ENCODE results near the gene PTPRN2.

Gene PTPRN2

DNA sequence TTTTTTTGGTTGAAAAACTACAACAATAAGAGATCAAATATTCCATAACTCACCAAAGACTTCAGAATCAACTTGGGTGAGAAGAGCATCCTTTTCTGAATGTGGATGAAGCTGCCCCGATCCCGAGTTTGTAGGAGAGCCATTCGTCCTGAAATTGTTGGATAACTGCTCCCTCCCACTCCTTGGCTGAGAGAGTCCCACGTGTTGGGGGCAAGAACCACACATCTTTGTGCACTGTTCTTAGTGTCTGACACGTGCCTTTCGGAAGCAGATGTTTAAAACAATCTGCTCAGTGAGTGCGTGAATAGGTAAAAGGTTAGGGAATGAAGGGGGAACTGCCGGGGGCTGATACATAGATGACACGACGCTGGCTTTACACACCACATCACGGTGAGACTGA is 575.7 kb downstream of the PTPRN2 start:
- no peak for DNase-seq (ENCODE audit: low spot score)

DNA sequence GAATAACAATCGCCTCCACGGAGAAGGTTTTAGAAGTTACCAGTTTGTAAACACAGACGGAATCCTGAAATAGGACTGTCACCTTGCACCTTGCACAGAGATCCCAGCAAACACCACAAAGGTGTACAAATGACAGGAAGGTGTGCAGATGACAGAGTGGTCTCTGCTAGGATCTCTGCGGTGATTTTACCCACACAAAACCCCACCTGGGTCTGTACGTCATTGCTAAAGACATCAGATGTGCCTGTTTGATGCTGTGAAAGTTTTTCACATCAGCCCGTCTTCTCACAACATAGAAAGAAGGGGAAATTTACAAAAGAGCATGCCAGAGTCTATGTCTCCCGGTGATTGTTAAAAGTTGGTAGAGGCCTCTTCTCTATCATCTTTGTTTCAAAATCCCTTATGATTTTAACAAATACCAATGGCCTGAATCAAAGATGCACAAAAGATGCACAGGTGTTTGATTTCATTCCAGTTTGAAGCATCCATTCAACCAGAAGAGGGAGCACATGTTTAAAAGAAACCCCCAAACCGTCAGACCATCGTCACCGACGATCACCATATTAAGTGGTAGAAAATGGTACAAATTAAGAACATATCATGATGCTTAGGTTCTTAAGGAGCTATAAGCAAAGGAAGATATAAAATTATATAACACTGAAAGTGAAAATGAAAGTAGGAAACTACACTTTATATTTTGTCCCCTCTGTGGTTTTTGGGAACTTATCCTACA is 576.5 kb downstream of the PTPRN2 start:
- no peak for DNase-seq (ENCODE audit: low spot score)

DNA sequence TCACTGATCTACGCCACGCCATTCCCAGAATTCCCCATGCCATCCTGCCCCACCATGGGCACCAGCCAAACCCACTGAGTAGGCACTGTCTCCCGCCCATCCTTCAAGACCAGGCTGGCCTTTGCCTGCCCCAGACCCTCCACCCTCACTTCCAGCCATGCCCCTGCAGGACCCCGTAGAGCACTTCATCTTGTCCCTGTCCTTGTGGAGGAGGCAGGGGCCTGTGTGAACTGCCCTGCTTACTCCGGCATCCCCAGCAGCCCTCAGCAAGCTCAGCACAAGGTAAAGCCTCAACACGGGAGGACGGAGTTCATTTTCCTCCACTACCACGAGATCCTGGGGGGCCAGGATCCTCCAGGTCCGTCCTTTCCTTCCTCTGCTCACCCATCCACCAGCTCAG is 577.7 kb downstream of the PTPRN2 start:
- no peak for DNase-seq (ENCODE audit: low spot score)

DNA sequence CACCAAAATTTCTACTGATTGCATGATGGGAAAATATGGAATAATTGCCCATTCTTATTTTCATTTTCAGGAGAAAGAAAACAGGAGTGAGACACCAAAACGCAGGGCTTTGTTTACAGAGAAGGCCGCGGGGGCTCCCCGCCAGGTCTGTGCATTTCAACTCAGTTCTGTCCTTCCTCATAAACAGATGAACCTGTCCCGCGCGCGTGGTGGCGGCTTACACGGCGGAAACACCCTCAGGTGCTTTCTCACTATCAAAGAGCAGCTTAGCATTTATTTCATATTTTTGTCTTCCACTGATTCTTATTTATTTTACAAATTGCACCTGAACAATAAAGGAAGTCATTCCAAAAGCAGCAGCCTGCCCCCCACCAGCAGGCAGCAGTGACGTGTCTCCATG is 579.4 kb downstream of the PTPRN2 start:
- no peak for DNase-seq (ENCODE audit: low spot score)

DNA sequence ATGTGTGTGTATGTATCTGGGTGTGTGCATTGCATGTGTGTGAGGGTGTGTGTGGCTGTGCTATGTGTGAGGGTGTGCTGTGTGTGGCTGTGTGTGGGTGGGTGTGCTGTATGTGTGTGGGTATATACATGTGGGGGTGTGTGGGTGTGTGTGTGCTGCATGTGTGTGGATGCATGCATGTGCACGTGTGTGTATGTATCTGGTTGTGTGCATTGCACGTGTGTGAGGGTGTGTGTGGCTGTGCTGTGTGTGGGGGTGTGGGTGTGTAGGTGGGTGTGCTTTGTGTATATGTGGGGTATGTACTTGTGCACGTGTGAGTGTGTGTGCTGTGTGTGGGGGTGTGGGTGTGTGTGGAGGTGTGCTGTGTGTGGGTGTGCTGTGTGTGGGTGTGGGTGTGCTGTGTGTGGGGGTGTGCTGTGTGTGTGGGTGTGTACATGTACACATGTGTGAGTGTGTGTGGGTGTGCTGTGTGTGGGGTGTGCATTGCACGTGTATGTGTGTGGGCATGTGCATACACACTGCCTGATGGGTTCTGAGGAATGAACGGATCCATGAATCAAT is 579.8 kb downstream of the PTPRN2 start:
- no peak for DNase-seq (ENCODE audit: low spot score)

DNA sequence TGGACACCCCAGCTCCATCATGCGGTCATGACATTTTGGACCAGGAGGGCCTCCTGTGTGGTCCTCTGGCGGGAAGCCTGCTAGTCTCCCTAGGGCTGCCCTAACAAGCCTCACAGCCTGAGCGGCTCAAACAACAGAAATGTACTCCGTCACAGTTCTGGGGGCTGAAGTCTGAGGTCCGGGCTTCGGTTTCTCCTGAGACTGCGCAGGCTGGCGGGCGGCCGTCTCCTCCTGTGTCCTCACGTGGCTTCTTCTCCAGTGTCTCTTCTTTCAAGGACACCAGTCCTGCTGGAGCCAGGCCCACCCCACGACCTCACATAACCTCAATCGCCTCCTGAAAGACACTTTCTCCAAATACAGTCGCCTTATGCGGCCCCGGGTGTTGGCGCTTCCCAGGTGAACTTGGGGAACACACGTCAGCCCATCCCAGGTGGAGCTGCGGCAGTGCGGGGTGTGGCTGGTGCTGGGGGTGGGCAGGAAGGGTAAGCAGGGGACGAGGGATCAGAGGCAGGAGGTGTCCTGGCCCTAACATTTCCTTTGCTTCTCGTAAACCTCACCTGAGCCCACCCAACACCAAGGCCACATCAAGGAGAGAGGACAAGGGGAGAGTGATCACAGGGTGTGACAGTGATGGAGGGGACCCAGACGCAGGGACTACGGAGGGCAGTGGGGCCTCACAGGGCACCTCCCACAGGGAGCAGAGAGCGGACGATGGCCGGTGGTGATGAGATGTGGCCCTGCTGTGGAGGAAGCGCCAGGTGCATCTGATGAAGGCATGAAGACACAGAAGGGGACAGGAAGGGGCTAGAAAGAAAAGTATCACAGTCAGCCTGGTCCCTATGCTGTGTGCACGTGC is 580.6 kb downstream of the PTPRN2 start:
- DNase-seq (ENCODE audit: low spot score) = no peak

DNA sequence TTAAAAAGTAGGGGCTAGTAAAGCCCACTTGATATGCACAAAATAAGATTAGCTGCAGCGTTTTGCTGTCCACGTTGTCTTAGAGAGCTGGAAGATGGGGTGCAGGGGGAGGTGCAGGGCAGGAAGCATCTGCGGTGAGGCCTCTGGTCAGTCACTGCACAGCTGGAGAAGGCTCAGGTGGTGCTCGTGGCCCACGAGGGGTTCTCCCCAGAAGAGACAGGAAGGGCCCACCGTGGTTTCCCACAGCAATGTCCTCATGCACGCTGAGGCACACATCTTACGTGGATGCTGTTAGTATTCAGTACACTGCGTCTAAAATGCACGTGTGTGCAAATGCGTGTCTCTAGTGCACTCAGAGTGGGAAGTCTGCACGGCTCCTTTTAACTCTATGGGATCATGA is 582.1 kb downstream of the PTPRN2 start:
- no peak for DNase-seq (ENCODE audit: low spot score)

DNA sequence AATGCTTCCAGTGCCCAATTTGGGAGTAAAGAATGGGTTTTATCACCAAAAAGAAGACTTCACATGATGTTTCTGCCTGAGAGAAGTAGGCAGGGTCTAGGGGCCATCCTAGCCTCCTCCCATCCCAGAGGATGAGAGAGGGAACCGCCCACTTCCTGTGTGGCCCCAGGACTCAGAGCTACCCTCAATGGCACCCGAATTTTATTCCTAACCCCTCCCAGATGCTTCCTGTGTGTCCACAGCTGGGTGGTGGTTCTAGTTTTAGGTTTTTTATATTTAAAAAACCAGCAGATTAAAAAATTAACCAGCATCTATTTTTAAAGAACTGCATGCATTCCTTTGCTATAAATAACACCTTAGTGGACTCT is 583.5 kb downstream of the PTPRN2 start:
- DNase-seq (ENCODE audit: low spot score) = no peak

DNA sequence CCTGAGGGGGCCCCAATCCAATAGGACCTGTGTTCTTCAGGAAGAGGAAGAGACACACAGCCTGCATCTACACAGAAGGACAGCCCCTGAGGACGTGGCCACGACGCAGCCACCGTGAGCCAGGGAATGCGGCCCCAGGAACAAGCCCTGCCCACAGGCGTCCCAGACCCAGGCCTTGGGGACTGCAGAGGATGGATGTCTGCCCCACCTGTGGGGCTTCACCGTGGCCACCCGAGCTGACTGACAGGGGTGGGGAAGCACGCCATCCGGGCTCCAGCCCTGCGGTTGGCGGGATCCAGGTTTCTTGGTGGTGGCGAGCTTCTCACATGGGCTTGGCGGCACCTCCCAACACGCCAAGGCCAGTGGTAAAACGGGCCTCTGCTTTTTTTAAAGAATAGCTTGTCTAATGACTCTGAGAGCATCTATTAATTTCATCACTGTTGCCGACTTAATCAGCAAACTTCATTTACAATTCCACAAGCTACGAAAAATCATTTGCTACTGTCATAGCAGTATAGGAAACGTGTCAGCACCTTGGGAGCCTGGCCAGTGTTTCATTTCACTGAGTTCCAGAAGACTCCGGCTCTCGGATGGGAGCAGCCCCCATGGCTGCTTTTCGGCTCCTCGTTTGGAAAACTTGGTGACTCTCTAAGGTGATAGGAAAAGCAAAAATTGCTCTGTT is 584.0 kb downstream of the PTPRN2 start:
- DNase-seq (ENCODE audit: low spot score) = no peak

DNA sequence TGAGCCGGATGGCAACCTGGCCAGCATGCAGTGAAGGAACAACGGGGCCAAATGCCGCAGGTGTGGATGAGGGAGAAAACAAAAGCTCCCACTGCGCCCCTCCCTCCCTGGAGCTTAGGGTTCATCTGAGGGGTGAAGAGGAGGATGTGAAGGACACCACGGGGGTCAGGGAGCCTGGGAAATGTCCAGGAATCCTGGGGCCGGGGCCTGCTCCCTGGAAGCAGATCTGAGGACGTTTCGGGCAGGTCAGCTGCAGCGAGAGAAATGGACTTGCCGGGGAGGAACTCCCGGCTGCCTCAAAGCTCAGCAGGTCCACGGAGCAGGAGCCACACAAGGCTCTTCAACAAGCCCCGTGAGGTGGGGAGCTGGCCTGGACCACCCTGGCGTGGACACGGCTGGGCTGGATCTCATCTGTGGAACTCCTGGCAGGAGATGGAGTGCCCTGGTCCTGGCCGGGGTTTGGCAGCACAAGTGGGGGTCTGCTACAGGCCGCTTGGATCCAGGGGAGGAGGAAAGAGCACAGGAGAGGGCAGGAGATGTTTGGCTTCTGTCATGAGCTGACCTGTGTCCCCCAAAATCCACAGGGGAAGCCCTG is 585.0 kb downstream of the PTPRN2 start:
- DNase-seq (ENCODE audit: low spot score) = no peak

DNA sequence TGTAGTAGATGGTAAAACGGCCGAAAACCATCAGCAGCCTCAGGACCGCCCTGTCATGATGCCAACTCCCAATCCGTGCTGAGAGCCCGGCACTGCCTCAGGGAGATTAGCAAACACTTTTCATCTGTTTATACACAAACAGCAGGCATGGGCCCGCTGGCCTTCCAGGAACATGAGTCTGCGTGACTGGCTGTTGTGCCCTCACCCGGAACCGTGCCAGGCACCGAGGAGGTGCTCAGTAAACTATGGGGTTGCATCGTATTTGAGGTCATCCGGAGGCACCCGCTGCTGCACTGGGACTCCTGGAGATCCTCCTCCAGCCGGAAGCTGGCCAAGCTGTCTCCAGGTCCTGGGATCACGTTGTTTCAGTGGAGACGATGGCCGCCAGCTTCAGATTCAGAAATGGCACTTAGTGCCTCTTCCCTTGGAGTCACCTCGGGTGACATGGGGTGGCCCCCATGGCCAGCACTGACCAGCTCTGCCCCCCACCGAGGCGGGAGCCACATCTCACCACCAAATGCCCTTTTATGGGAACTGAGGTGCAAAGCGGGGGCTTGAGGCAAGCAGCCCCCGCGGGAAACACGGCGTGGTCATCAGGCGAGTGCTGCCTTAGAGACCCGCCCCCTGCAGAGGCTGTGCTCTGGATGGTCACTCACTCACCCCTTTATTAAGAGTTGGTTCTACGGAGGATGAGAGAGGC is 585.9 kb downstream of the PTPRN2 start:
- no peak for DNase-seq (ENCODE audit: low spot score)

DNA sequence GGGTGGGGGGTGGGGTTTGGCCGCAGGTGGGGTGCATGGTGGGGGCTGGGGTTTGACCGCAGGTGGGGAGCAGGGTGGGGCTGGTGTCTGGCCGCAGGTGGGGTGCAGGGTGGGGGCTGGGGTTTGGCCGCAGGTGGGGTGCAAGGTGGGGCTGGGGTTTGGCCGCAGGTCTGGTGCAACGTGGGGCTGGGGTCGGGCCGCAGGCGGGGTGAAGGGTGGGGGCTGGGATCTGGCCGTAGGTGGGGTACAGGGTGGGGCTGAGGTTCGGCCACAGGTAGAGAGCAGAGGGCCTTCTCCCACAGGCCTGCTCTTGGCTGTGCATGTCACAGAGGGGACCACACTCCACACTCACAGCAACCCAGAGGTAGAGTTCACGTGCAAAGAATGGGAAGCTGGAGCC is 586.6 kb downstream of the PTPRN2 start:
- DNase-seq (ENCODE audit: low spot score) = no peak

DNA sequence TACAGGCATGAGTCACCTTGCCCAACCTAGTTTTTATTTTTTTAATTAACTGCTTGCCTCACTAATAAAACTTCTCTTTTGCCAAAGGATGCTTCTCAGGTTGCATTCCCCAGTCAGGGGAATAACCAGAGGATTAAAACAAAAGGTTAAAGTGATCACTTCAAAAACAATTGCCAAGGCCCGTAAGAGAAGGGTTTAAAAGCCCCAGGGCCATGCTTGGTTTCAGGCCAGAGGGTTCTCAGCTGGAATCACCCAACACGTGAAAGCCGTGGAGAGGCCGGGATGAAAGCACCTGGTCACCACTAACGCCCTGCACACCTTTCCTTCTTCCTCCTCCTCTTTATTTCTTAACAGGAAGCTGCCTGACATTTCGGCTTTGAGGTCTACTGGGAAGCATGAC is 587.5 kb downstream of the PTPRN2 start:
- DNase-seq (ENCODE audit: low spot score) = no peak

DNA sequence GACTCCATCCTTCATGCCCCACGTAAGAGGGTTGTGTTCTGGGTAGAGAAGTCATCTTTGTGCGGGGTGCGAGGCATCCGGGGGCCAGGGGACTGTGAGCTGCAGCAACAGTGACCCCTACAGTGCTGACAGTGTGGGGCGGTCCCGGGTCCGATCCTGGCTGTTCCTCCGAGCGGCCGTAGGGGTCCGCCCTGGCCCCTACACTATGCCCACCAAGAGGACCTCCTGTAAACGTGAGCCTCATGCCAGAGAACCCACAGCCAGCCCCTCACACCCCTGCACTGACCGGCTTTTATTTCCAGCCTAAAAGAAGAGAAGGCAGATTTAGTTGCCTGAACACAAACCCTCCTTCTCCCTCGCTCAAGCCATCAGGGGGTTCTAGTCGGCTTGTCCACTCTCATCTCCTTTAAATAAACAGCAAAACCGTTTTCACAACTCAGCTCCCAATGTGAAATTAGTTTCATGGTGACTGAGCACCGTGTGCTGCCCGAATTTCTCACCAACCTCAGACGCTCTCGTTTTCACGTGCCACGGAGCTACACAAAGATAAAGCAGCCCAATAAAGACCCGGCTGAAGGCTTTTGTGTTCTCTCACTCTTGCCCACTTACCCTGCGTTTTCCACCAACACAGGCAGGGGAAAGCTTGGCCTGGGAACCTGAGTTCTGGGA is 588.6 kb downstream of the PTPRN2 start:
- DNase-seq (ENCODE audit: low spot score) = no peak

DNA sequence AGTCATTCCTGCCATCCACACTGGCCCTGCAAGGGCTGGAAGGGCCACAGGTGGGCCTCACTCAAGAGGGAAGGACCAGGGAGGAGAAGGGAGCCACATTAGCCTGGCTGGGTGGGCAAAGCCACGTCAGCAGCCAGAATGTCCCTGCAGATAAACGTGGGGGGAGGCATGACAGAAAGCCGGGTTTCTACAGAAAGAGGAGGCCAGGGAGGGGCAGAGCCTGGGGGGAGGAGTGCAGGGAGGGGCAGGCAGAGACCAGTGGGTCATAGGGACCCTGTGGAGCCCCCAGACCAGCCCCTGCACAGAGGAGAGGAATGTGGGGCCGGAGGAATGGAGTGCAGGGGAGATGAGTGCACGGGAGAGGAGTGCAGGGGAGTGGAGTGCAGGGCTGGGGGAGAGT is 590.2 kb downstream of the PTPRN2 start:
- no peak for DNase-seq (ENCODE audit: low spot score)

DNA sequence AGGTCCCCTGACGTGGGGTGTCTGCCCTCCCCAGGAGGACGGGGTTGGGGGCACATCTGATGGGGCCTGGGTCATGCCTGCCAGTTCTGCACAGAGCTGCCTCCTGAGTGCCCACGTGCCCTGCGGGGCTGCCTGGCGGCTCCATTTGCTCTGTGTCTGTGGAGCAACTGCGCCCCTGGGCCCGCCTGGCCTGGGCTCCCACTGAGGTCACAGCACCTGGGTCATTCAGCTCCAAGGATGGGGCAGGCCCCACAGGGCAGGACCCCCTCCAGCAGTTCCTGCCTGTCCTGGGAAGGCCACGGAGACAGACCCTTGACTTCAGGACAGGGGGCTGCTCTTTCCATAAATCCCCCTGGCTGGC is 590.6 kb downstream of the PTPRN2 start:
- DNase-seq (ENCODE audit: low spot score) = no peak

DNA sequence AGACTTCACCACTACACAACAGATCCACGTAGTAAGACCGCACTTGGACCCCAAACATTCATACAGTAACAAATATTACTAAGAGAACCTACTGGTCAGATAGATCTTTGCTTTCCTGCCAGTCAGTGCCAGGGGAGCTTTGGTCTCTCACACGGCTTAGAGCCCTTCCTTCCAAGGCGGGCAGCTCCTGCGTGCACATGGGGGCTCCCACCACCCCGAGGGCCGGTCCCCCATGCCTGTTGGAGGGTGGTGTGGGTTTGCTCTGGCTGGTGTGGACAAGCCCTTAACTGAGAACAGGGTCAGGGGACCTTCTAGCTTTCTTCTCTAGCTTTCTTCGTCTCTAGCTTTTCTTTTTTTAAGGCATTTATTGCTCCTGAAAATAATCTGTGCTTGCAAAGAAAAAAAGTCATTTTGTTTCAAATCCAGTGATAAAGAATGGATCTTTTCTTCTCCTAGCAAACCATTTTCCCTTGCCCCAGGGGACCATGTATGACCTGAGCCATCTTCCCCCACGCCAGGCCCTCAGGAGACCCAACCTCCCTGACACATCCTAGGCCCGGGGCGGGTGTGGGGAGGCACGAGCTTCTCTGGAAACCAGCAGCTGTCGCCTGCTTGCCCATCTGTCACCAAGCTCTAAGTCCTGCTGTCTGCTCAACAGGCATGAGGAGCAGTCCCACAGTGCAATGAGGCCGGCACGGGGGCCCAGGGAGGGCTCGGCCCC is 591.1 kb downstream of the PTPRN2 start:
- no peak for DNase-seq (ENCODE audit: low spot score)

DNA sequence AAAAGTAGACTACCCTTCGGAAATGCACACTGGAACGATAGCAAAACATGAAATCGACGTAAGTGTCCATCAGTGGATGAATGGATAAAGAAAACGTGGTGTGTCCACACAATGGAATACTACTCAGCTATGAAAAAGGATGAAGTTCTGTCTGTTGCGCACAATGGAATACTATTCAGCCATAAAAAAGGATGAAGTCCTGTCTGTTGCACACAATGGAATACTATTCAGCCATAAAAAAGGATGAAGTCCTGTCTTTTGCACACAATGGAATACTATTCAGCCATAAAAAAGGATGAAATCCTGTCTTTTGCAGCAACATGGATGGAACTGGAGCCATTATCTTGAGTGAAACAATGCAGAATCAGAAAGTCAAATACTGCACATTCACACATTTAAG is 591.8 kb downstream of the PTPRN2 start:
- no peak for DNase-seq (ENCODE audit: low spot score)

DNA sequence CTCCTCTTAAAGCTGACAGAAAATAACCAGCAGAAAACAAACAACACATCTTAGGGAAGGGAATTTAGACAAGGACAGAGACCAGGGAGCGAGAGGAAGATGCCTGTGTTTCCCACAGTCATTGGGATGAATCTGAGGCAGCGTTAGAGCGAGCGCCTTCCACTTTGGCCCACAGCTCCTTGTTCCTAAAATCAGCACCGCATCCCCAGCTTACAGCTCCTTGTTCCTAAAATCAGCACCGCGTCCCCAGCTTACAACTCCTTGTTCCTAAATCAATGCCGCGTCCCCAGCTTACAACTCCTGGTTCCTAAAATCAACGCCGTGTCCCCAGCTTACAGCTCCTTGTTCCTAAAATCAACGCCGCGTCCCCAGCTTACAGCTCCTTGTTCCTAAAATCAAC is 593.3 kb downstream of the PTPRN2 start:
- DNase-seq (ENCODE audit: low spot score) = no peak

DNA sequence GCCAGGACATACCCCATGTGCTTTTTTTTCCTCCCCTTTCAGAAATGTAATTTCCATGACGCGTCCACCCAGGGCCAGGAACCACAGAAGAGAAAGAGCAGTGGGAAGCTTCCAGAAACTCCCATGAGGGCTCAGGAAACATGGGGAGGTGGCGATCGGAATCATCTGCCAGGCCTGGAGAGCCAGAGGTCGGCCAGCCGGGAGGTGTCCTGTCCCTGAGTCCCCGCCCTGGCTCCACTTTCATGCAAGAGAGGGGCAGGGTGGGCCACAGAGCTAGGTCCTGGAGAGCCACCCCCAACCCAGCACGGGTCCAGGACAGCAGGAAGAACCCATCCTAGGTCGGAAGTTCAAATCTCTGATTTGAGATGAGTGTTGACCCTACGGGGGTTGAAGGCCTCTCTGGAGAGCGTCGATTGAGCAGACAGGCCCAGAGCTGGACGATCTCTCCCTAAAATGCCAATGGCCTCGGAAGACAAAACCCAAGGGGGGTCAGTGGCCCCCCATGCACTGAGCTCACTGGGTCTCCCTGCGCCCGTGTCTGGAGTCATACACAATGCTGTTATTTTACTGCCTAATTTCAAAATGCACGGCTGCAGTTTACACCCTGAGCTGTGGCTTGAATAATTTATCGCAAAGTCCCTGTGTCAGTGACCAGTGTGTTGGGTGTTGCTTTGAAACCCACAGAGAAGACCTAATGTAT is 594.1 kb downstream of the PTPRN2 start:
- DNase-seq (ENCODE audit: low spot score) = no peak
